ENCODE data around the gene PTPN11. TPM values are rescaled to one million over a fixed set of nuclear protein-coding genes. Genes with fewer than 3 reads are reported as not detected.

The PTPN11 gene
- total and polyA plus RNA-seq, 12 donors = 14.4 to 129 (median 72.0) TPM

GRCh38 chr12:112543751-112544150 is 125.0 kb downstream of the PTPN11 start:
- Histone ChIP-seq H3K4me1 (replicated peaks in 1 of 2) (no peaks in the 10 kb centered on the region), H3K36me3 (replicated peaks in 1 of 2) (no peaks in the 10 kb centered on the region), H3K27ac (no peak overlapping the region), H3K9me3 (replicated peaks in 1 of 3) (no peaks in the 10 kb centered on the region), H3K27me3 (peaks cover 9% of the 10 kb centered on the region), H3K4me3 (no peak overlapping the region)
- DNase-seq = no peak
- intact Hi-C loops (cut with DNase I) = no loop called here
- TF ChIP-seq CTCF (IDR thresholded peaks at IDR 0.05) (no peak), POLR2A (IDR thresholded peaks at IDR 0.05) (no peak)
- 64 to 76% (median 71%) methylated on average over 4 of the region's 4 CpGs for WGBS, 4 donors

GRCh38 chr12:112546339-112546738 is 127.6 kb downstream of the PTPN11 start:
- H3K9me3 ChIP-seq (replicated peaks in 1 of 3) = no peaks in the 10 kb centered on the region
- no peak overlapping the region for H3K27ac ChIP-seq
- no peaks in the 10 kb centered on the region for H3K36me3 ChIP-seq (replicated peaks in 1 of 2)
- H3K4me1 ChIP-seq (replicated peaks in 1 of 2) = no peaks in the 10 kb centered on the region
- intact Hi-C loops (cut with DNase I) = no loop called here
- no peak for DNase-seq
- WGBS, 4 donors = 62 to 91% (median 67%) methylated on average over 5 to 6 of the region's 6 CpGs
- TF ChIP-seq POLR2A (IDR thresholded peaks at IDR 0.05) = no peak
- no peak for TF ChIP-seq CTCF (IDR thresholded peaks at IDR 0.05)
- H3K4me3 ChIP-seq = no peak overlapping the region
- H3K27me3 ChIP-seq = peaks cover 9% of the 10 kb centered on the region

- no peak for TF ChIP-seq CTCF (IDR thresholded peaks at IDR 0.05)
- TF ChIP-seq POLR2A (IDR thresholded peaks at IDR 0.05) = no peak
- H3K27ac ChIP-seq = no peak overlapping the region
- WGBS, 4 donors = 45 to 61% (median 52%) methylated on average over 2 of the region's 2 CpGs
- H3K9me3 ChIP-seq (replicated peaks in 1 of 3) = no peaks in the 10 kb centered on the region
- intact Hi-C loops (cut with DNase I) = no loop called here
- no peaks in the 10 kb centered on the region for H3K36me3 ChIP-seq (replicated peaks in 1 of 2)
- H3K27me3 ChIP-seq = peaks cover 9% of the 10 kb centered on the region
- no peak for DNase-seq
- no peak overlapping the region for H3K4me3 ChIP-seq
- H3K4me1 ChIP-seq (replicated peaks in 1 of 2) = no peaks in the 10 kb centered on the region
Measured at GRCh38 chr12:112546996-112547395, 128.2 kb downstream of the PTPN11 start.

GRCh38 chr12:112549031-112549430 is 130.3 kb downstream of the PTPN11 start:
- no peaks in the 10 kb centered on the region for H3K4me1 ChIP-seq (replicated peaks in 1 of 2)
- H3K36me3 ChIP-seq (replicated peaks in 1 of 2) = no peaks in the 10 kb centered on the region
- H3K9me3 ChIP-seq (replicated peaks in 1 of 3) = no peaks in the 10 kb centered on the region
- H3K27me3 ChIP-seq = peaks cover 9% of the 10 kb centered on the region
- H3K4me3 ChIP-seq = no peak overlapping the region
- intact Hi-C loops (cut with DNase I) = no loop called here
- TF ChIP-seq CTCF (IDR thresholded peaks at IDR 0.05) (no peak), POLR2A (IDR thresholded peaks at IDR 0.05) (no peak)
- 80 to 84% (median 82%) methylated on average over 4 to 5 of the region's 5 CpGs for WGBS, 4 donors
- no peak overlapping the region for H3K27ac ChIP-seq
- DNase-seq = no peak

Measured in adrenal gland (tissue), 12 donors.